ENCODE measurements around the gene SLC25A38.

SLC25A38 gene

DNA sequence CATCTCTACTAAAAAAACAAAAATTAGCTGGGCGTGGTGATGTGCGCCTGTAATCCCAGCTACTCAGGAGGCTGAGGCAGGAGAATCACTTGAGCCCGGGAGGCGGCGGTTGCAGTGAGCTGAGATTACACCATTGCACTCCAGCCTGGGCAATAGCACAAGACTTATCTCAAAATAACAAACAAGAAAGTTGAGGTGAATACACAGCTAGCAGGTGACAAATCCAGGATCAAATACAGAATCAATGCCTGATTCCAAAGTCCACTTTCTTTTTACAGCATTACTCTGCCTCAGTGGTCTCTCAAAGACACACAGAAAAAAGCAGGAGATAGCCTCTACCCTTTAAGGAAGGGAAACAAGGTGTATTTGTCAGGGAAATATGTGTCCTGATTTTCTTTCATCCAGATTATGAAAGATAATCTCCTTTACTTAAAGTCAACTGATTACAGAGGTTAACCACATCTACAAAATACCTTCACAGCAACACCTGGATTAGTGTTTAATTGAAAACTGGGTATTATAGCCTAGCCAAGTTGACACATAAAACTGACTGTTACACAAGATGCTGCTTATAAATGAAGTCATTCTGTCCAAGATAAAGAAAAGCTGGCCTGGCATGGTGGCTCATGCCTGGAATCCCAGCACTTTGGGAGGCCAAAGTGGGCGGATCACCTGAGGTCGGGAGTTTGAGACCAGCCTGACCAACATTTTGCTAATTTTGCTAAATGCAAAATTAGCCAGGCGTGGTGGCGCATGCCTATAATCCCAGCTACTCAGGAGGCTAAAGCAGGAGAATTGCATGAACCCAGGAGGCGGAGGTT is 4.0 kb upstream of the SLC25A38 start:
- TF ChIP-seq, protein P1, sequence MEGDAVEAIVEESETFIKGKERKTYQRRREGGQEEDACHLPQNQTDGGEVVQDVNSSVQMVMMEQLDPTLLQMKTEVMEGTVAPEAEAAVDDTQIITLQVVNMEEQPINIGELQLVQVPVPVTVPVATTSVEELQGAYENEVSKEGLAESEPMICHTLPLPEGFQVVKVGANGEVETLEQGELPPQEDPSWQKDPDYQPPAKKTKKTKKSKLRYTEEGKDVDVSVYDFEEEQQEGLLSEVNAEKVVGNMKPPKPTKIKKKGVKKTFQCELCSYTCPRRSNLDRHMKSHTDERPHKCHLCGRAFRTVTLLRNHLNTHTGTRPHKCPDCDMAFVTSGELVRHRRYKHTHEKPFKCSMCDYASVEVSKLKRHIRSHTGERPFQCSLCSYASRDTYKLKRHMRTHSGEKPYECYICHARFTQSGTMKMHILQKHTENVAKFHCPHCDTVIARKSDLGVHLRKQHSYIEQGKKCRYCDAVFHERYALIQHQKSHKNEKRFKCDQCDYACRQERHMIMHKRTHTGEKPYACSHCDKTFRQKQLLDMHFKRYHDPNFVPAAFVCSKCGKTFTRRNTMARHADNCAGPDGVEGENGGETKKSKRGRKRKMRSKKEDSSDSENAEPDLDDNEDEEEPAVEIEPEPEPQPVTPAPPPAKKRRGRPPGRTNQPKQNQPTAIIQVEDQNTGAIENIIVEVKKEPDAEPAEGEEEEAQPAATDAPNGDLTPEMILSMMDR (conservative IDR thresholded peaks at IDR 0.05): no peak
- TF ChIP-seq ZFX (IDR thresholded peaks at IDR 0.05): no peak

DNA sequence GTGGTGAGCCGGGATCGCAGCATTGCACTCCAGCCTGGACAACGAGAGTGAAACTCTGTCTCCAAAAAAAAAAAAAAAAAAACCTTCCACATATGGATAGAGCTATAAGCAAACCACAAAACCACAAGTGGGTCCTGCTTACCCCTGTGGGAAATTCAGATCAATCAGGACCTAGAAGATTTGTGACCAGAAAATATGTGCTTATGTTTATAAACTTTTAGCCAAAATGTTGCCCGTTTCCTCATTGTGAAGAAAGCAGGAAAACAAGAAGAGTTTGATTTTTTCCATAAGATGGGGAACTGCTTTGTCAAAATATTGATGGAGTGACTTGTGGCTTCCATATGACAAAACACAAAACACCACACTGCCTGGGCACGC is 3.4 kb upstream of the SLC25A38 start:
- TF ChIP-seq, protein P1 (conservative IDR thresholded peaks at IDR 0.05): no peak
- TF ChIP-seq ZFX (IDR thresholded peaks at IDR 0.05): no peak
- no peak overlapping the region for H3K27ac ChIP-seq

More for the DNA sequence above, 4.0 kb upstream of the SLC25A38 start:
- H3K27ac ChIP-seq: no peak overlapping the region

DNA sequence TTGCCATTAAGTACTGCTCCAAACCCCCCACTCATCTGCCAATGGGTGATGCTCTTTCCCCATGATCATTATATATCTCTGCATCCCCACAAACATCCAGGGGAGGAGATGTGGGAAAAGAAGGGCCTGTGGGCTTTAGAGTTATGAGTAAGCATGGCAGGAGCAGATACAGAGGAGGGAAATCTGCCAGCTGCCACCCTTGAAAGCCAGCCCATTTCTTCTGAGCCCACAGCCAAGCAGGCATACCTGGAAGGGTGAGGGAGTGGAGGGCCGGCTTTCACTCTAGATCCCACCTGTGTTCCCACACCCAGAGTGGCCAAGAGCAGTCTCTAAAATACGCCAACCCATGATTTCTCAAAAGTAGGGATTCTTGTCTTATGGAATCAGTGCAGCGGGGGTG is 1.7 kb upstream of the SLC25A38 start:
- H3K27ac ChIP-seq: no peak overlapping the region
- no peak for TF ChIP-seq ZFX (IDR thresholded peaks at IDR 0.05)
- TF ChIP-seq, protein P1 (conservative IDR thresholded peaks at IDR 0.05): no peak

DNA sequence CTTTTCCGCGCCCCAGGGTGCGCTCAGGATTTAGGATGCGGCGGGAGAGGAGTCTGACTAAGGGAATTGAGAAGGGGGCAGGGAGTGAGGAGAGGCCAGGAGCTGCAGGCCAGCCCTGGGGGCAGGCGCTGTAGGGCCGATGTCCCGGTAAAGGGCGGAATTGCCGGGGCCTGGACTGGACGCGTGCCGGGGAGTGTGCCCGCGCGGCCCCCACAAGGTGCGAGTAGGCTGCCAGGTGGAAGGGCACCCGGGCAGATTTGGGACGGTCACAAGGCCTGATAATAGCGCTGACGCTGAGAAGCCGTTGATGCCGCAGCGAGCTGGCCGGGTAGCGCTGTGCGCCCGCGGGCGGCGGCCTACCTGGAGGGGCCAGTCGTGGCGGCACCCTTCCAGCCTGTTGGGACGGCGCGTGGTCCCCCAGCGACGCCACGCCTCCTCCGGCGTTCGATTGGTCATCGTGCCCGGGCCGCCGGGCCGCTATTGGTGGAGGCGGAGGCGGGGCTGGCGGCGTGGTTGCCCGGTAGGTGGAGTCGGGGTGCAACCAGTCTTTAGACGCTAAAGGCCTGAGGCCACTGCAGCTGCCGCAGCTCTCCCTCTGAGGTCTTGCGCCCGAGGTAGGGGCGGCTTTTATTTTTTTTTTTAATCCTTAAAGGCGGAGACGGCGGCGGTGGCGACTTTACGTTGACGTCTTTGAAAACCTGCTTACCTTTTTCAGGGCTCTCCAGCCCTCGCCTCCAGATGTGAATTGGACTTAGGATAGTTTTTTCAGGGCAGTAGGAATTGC is 903 bp downstream of the SLC25A38 start:
- TF ChIP-seq ZFX (IDR thresholded peaks at IDR 0.05): peak; percentile 94
- TF ChIP-seq, protein P1 (conservative IDR thresholded peaks at IDR 0.05): no peak
- peak overlapping the region; percentile 90 for H3K27ac ChIP-seq

DNA sequence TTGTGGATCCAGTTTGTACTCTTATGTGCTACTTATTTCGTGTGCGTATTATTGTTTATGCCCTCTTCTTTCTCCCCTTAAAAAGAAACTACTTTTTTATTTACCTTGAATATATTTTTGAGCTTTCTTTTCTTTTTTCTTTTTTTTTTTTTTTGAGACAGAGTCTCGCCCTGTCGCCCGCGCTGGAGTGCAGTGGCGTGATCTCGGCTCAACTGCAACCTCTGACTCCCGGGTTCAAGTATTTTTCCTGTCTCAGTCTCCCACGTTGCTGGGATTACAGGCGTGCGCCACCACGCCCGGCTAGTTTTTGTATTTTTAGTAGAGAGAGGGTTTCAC is 1.5 kb downstream of the SLC25A38 start:
- TF ChIP-seq, protein P1 (conservative IDR thresholded peaks at IDR 0.05): no peak
- no peak for TF ChIP-seq ZFX (IDR thresholded peaks at IDR 0.05)
- peak overlapping the region; percentile 90 for H3K27ac ChIP-seq

DNA sequence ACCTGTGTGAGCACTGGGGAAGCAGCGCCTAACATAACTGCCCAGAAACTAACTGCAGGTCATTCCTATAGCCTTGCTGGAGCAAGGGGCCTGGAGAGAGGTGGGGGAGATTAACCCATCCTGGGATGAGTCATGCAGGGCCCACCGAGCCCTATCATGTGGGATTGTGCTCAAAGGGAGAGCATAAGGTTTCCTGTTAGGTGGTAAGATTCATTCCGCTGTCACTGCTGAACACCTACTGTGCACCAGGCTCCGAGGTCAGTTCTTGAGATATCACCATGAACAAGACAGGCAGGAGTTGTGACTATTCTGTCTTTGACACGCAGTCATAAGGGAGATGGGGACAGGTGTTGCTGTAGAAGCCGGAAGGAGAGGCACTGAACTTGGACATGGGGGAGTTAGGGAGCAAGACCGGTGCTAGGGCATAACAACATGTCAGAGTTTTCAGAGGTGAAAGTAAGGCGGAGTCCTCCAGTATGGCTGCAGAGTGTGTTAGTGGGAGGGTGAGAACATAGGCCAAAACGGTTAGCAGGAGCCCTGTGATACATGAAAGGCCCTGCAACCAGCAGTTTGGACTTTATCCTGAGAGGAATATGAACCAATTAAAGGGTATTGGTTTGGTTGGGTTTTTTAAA is 2.4 kb downstream of the SLC25A38 start:
- no peak overlapping the region for H3K27ac ChIP-seq
- TF ChIP-seq ZFX (IDR thresholded peaks at IDR 0.05): no peak
- TF ChIP-seq, protein P1 (conservative IDR thresholded peaks at IDR 0.05): no peak

DNA sequence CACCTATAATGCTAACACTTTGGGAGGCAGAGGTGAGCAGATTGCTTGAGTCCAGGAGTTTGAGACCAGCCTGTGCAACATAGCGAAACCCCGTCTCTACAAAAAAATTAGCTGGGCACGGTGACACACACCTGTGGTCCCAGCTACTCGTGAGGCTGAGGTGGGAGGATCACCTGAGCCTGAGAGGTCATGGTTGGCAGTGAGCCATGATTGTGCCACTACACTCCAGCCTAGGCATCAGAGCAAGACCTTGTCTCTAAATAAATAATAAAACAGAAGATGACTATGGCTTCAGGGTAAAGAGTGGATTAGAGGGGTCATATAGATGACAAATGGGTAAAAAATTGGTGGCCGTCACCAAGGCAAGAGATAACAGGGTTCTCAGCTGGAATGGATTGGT is 3.1 kb downstream of the SLC25A38 start:
- TF ChIP-seq, protein P1 (conservative IDR thresholded peaks at IDR 0.05): no peak
- no peak overlapping the region for H3K27ac ChIP-seq

Data from C4-2B (cell line).